RPMI7951 (cell line): ENCODE data around the gene FBXL7. TPM values are rescaled to one million over a fixed set of nuclear protein-coding genes. Genes with fewer than 3 reads are reported as not detected.
A peak's percentile ranks its signal among the peaks of the same experiment; 100 is the strongest.

Experiments
- DNase-seq: peaks from one replicate; pipeline ENCODE4 v3.0.0-alpha.2; 2012; ENCODE audit warnings: low read depth
- total RNA-seq: library from RNA; depleted of rRNA; stranded (reverse); fragments of >200 nt; shearing (Covaris generic); gene quantifications from 2 replicates; pipeline ENCODE4 v1.2.3, GENCODE V29; 2014

Gene FBXL7
- total RNA-seq, 1 experiment from 2014 or later: 6.4 TPM

GRCh38 chr5:15940905-15941304 lies 440.9 kb downstream of the FBXL7 start:
- DNase-seq: no peak

GRCh38 chr5:15943487-15943886 lies 443.5 kb downstream of the FBXL7 start:
- DNase-seq: no peak

GRCh38 chr5:15946026-15946425 lies 446.0 kb downstream of the FBXL7 start:
- DNase-seq: no peak

- no peak for DNase-seq
Observed at GRCh38 chr5:15948190-15948589, 448.2 kb downstream of the FBXL7 start.

GRCh38 chr5:15951126-15951525 lies 451.1 kb downstream of the FBXL7 start:
- no peak for DNase-seq

- no peak for DNase-seq
Observed at GRCh38 chr5:15951550-15951949, 451.6 kb downstream of the FBXL7 start.

- DNase-seq: no peak
Observed at GRCh38 chr5:15956622-15957021, 456.6 kb downstream of the FBXL7 start.

- DNase-seq: no peak
Observed at GRCh38 chr5:15957124-15957523, 457.1 kb downstream of the FBXL7 start.

GRCh38 chr5:15959370-15960164 lies 459.6 kb downstream of the FBXL7 start:
- DNase-seq: no peak

GRCh38 chr5:15966066-15966640 lies 466.2 kb downstream of the FBXL7 start:
- DNase-seq: peak; percentile 1

GRCh38 chr5:15966651-15967050 lies 466.7 kb downstream of the FBXL7 start:
- no peak for DNase-seq

GRCh38 chr5:15968993-15969392 lies 469.0 kb downstream of the FBXL7 start:
- DNase-seq: peak; percentile 6

GRCh38 chr5:15977851-15978250 lies 477.9 kb downstream of the FBXL7 start:
- DNase-seq: no peak

GRCh38 chr5:15980835-15981234 lies 480.9 kb downstream of the FBXL7 start:
- DNase-seq: no peak

- no peak for DNase-seq
Observed at GRCh38 chr5:15983392-15983791, 483.4 kb downstream of the FBXL7 start.
